NK-92 (cell line): Measurements from ENCODE around the gene ZSCAN1.
"Not testable (repeated sequence)": the region's sequence is repeated elsewhere in the genome, so short reads cannot be mapped to it uniquely, and the experiment has no call there.

Source experiments
- DNase-seq: peaks from one replicate; lab custom pipeline; 2025; ENCODE audit not compliant: unreplicated experiment; lab: John Stamatoyannopoulos, UW

ZSCAN1 gene

GRCh38 chr19:58033741-58034476, at the start of gene ZSCAN1:
Gene ZSCAN1, plus strand, starts transcription at chr19:58034025. Its CDS starts 3,812 bp downstream, at chr19:58037837.
- DNase-seq = no peak

GRCh38 chr19:57992841-57993240, 41.0 kb upstream of the ZSCAN1 start:
- DNase-seq = no peak

GRCh38 chr19:58000677-58001076, 33.1 kb upstream of the ZSCAN1 start:
- DNase-seq = no peak

- no peak for DNase-seq
These were observed 31.9 kb upstream of the ZSCAN1 start for GRCh38 chr19:58001895-58002369.

GRCh38 chr19:58002384-58003173, 31.2 kb upstream of the ZSCAN1 start, which contains the start of gene ZNF606:
Gene ZNF606, minus strand, starts transcription at chr19:58002820. Its CDS starts 1,501 bp downstream, at chr19:58001319.
- no peak for DNase-seq

- DNase-seq = no peak
These were observed 30.5 kb upstream of the ZSCAN1 start for GRCh38 chr19:58003174-58003828.

GRCh38 chr19:58007285-58007684, 26.5 kb upstream of the ZSCAN1 start:
- no peak for DNase-seq

GRCh38 chr19:58008877-58009276, 24.9 kb upstream of the ZSCAN1 start:
- not testable (repeated sequence) for DNase-seq

- DNase-seq = no peak
These were observed 24.5 kb upstream of the ZSCAN1 start for GRCh38 chr19:58009301-58009665.

GRCh38 chr19:58009666-58010301, 24.0 kb upstream of the ZSCAN1 start:
- DNase-seq = no peak

- no peak for DNase-seq
These were observed 23.3 kb upstream of the ZSCAN1 start for GRCh38 chr19:58010507-58010906.

- DNase-seq = no peak
These were observed 19.7 kb upstream of the ZSCAN1 start for GRCh38 chr19:58014141-58014540.

GRCh38 chr19:58020129-58020528, 13.7 kb upstream of the ZSCAN1 start:
- no peak for DNase-seq

- no peak for DNase-seq
These were observed 12.1 kb upstream of the ZSCAN1 start for GRCh38 chr19:58021541-58022282.

- no peak for DNase-seq
These were observed 11.6 kb upstream of the ZSCAN1 start for GRCh38 chr19:58022283-58022660.

- DNase-seq = no peak
These were observed 9.2 kb upstream of the ZSCAN1 start for GRCh38 chr19:58024661-58025060.

- DNase-seq = no peak
These were observed 610 bp downstream of the ZSCAN1 start for GRCh38 chr19:58034477-58034793.

- DNase-seq = no peak
These were observed 2.0 kb downstream of the ZSCAN1 start for GRCh38 chr19:58035863-58036262.

GRCh38 chr19:58037927-58038687, 4.3 kb downstream of the ZSCAN1 start:
- DNase-seq = no peak

GRCh38 chr19:58038688-58039204, 4.9 kb downstream of the ZSCAN1 start:
- no peak for DNase-seq
